ENCODE data around the gene BFSP2. TPM values are rescaled to one million over a fixed set of nuclear protein-coding genes. Genes with fewer than 3 reads are reported as not detected.

The BFSP2 gene
- total and polyA plus RNA-seq, 7 donors: 2.5 TPM; not detected in 6

DNA sequence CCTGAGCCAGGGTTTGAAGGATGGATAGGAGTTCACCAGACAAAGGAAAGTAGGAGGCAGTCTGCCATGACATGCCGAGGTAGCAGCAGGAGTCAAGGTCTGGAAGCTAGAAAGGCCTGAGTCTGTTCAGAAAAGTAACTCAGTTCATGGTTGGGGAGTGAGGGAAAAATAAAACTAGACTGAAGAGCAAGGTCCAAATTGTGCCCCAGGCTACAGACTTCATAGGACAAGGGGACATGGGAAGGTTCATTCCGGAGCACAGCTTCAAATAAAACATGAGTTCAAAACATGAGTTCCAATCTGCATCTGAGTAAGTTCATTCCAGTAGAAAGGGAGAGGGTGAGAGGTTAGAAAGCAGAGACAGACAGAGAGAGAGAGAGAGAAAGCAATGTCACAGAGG lies 39.7 kb downstream of the BFSP2 start:
- H3K36me3 ChIP-seq: no peaks in the 10 kb centered on the region
- H3K9me3 ChIP-seq: no peaks in the 10 kb centered on the region
- H3K27me3 ChIP-seq: no peaks in the 10 kb centered on the region
- WGBS, 2 donors: 94 to 99% methylated on average over 2 of the region's 2 CpGs
- peaks cover 0 to 7% (median 0%) of the 10 kb centered on the region in 4 donors for H3K4me1 ChIP-seq
- no peak overlapping the region for H3K27ac ChIP-seq
- intact Hi-C loops (cut with DNase I): loop anchor here (5.0 kb wide), 1 partner anchor 133 kb away; the partner anchor contains the start of gene CDV3
- DNase-seq: no peak
- H3K4me3 ChIP-seq: no peak overlapping the region
- no peak for TF ChIP-seq POLR2A (IDR thresholded peaks at IDR 0.05)
- no peak for TF ChIP-seq POLR2AphosphoS5 (IDR thresholded peaks at IDR 0.05)
- TF ChIP-seq EP300 (IDR thresholded peaks at IDR 0.05): no peak
- no peak for TF ChIP-seq CTCF (IDR thresholded peaks at IDR 0.05)

DNA sequence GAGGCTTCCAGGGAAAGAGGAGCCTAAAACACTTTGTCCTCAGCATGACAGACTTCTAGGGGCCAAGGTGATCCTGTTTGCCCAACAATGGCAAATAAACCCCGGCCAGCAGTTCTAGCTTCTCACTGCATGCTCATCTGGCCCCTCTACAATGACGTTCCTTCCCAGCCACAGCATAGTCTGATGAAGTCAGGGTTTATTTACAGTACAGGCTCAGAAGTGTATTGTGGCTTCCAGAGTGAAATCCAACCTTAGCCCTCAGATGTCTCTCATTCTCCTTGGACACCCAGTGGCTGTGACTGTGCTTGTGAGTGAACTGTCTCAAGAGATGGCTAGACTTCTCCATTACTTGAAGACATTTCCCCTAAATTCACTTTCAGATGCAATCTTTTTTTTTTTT lies 40.8 kb downstream of the BFSP2 start:
- no peaks in the 10 kb centered on the region for H3K9me3 ChIP-seq
- H3K27me3 ChIP-seq: no peaks in the 10 kb centered on the region
- intact Hi-C loops (cut with DNase I): no loop called here
- H3K4me3 ChIP-seq: no peak overlapping the region
- TF ChIP-seq POLR2A (IDR thresholded peaks at IDR 0.05): no peak
- no peak for TF ChIP-seq CTCF (IDR thresholded peaks at IDR 0.05)
- TF ChIP-seq POLR2AphosphoS5 (IDR thresholded peaks at IDR 0.05): no peak
- TF ChIP-seq EP300 (IDR thresholded peaks at IDR 0.05): no peak
- H3K4me1 ChIP-seq: peaks cover 0 to 7% (median 0%) of the 10 kb centered on the region in 4 donors
- WGBS, 2 donors: 88 to 95% methylated on average over 2 of the region's 2 CpGs
- H3K36me3 ChIP-seq: no peaks in the 10 kb centered on the region
- no peak for DNase-seq
- no peak overlapping the region for H3K27ac ChIP-seq

DNA sequence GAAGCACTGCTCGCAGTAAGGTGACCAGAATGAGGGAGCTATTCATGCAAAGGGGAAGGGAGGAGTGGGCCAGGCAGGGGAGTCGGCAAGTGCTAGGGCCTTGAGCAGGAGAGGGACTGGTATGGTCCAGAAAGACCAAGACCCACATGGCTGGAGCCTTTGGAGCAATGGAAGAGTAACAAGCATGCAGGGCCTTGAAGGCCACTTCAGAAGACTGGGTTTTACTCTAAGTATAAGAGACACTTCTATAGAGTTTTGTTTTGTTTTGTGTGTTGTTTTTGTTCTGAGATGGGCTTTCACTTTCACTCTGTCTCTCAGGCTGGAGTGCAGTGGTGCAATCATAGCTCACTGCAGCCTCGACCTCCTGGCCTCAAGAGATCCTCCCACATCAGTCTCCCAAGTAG lies 42.0 kb downstream of the BFSP2 start:
- no peaks in the 10 kb centered on the region for H3K36me3 ChIP-seq
- TF ChIP-seq POLR2A (IDR thresholded peaks at IDR 0.05) (no peak), CTCF (IDR thresholded peaks at IDR 0.05) (no peak), EP300 (IDR thresholded peaks at IDR 0.05) (no peak), POLR2AphosphoS5 (IDR thresholded peaks at IDR 0.05) (no peak)
- DNase-seq: no peak
- peaks cover 0 to 7% (median 0%) of the 10 kb centered on the region in 4 donors for H3K4me1 ChIP-seq
- H3K9me3 ChIP-seq: no peaks in the 10 kb centered on the region
- WGBS, 2 donors: 39 to 55% methylated on average over 3 of the region's 3 CpGs
- H3K4me3 ChIP-seq: no peak overlapping the region
- intact Hi-C loops (cut with DNase I): no loop called here
- H3K27ac ChIP-seq: no peak overlapping the region
- H3K27me3 ChIP-seq: no peaks in the 10 kb centered on the region

DNA sequence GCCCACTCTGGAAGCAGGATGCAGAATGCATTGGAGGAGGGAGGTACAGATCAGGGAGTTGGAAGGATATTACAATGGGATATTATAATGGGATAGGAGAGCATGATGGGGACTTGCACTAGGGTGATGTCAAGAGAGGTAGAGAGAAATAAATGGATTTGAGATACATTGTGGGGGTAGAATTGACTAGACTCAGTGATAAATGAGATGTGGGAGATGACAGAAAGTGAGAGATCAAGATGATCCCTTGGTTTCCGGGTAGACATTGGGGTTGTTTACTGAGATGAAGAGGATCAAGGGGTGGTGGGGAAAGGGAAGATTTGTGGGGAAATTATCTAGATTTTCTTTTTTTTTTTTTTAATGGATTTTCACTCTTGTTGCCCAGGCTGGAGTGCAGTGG lies 42.7 kb downstream of the BFSP2 start:
- Histone ChIP-seq H3K27me3 (no peaks in the 10 kb centered on the region), H3K9me3 (no peaks in the 10 kb centered on the region), H3K4me3 (no peak overlapping the region), H3K36me3 (no peaks in the 10 kb centered on the region), H3K27ac (no peak overlapping the region), H3K4me1 (peaks cover 0 to 3% (median 0%) of the 10 kb centered on the region in 4 donors)
- DNase-seq: no peak
- TF ChIP-seq CTCF (IDR thresholded peaks at IDR 0.05): no peak
- no peak for TF ChIP-seq POLR2A (IDR thresholded peaks at IDR 0.05)
- TF ChIP-seq POLR2AphosphoS5 (IDR thresholded peaks at IDR 0.05): no peak
- no peak for TF ChIP-seq EP300 (IDR thresholded peaks at IDR 0.05)
- 81 to 94% methylated on average over 1 of the region's 1 CpG for WGBS, 2 donors
- intact Hi-C loops (cut with DNase I): no loop called here
